Endodermal cell (in vitro differentiated cells): Measurements from ENCODE around the gene ACTRT2. TPM values are rescaled to one million over a fixed set of nuclear protein-coding genes. Genes with fewer than 3 reads are reported as not detected.

Source experiments
- DNase-seq: peaks from one replicate; pipeline ENCODE4 v3.0.0-alpha.2; 2017
- H3K27ac ChIP-seq: 2 replicates; pipeline ENCODE4 v1.5.1; 2013; ENCODE audit warnings: mild to moderate bottlenecking, low read depth, low read length, moderate library complexity
- H3K27me3 ChIP-seq: 2 replicates; pipeline ENCODE4 v1.6.1; 2013; ENCODE audit warnings: mild to moderate bottlenecking, low read length, moderate library complexity; ENCODE audit not compliant: insufficient read depth, control insufficient read depth, poor library complexity, severe bottlenecking
- H3K36me3 ChIP-seq: 2 replicates; pipeline ENCODE4 v1.7.0; 2013; ENCODE audit warnings: mild to moderate bottlenecking, low read length, moderate library complexity; ENCODE audit not compliant: control insufficient read depth, insufficient read depth
- H3K4me1 ChIP-seq: one replicate; pipeline ENCODE4 v1.7.0; 2013; ENCODE audit warnings: low read length; ENCODE audit not compliant: control insufficient read depth, insufficient read depth
- H3K4me3 ChIP-seq: 2 replicates; pipeline ENCODE4 v1.5.1; 2013; ENCODE audit warnings: mild to moderate bottlenecking, low read length, moderate library complexity
- H3K9ac ChIP-seq: 2 replicates; pipeline ENCODE4 v1.6.1; 2013; ENCODE audit warnings: mild to moderate bottlenecking, low read length, moderate library complexity; ENCODE audit not compliant: poor library complexity, severe bottlenecking; ENCODE audit errors: extremely low read depth
- H3K9me3 ChIP-seq: 2 replicates; pipeline ENCODE4 v1.6.1; 2013; ENCODE audit warnings: mild to moderate bottlenecking, low read length, moderate library complexity; ENCODE audit not compliant: control insufficient read depth
- H3K27ac Mint-ChIP-seq: 2 replicates; pipeline ENCODE4 v1.8.0; 2020; ENCODE audit warnings: mixed read lengths
- H3K27me3 Mint-ChIP-seq: 2 replicates; pipeline ENCODE4 v1.8.0; 2021; ENCODE audit warnings: mild to moderate bottlenecking, mixed read lengths; ENCODE audit not compliant: insufficient read depth
- H3K36me3 Mint-ChIP-seq: 2 replicates; pipeline ENCODE4 v1.8.0; 2020; ENCODE audit warnings: low read depth, mixed read lengths
- H3K4me1 Mint-ChIP-seq: 2 replicates; pipeline ENCODE4 v1.8.0; 2020; ENCODE audit warnings: mixed read lengths
- H3K4me3 Mint-ChIP-seq: 2 replicates; pipeline ENCODE4 v1.8.0; 2020; ENCODE audit warnings: mild to moderate bottlenecking, moderate library complexity, mixed read lengths
- H3K9me3 Mint-ChIP-seq: 2 replicates; pipeline ENCODE4 v1.8.0; 2020; ENCODE audit warnings: mild to moderate bottlenecking, mixed read lengths
- WGBS, 2 experiments: methylation state at CpG; one replicate each; pipeline versions ENCODE4 v1.1.5 to v1.1.7; 2013; ENCODE audit warnings: missing lambda C conversion rate in 2 of 2, mixed read lengths in 1 of 2; ENCODE audit not compliant: insufficient coverage in 1 of 2, insufficient read length in 1 of 2; 5-methylcytosine and 5-hydroxymethylcytosine counted together
- total RNA-seq, 2 donors: library from RNA; stranded (reverse); fragmentation: NEBNext Ultra II Directional in 1 of 2; extraction: Animal tissue kit (Norgen Biotek cat#: 25700) in 1 of 2; gene quantifications; 2 replicates in 1 of 2; 3 replicates in 1 of 2; pipeline ENCODE4 v1.2.1, GENCODE V29; 2021
- TF ChIP-seq, protein P1 (sequence below): fragments of 200-600 bp; sonication (generic); conservative IDR thresholded peaks from 2 replicates; pipeline ENCODE4 v1.5.0; 2021; ENCODE audit warnings: antibody characterized with exemption, mild to moderate bottlenecking

ACTRT2 gene
- total RNA-seq, 2 donors from 2014 or later, result not detected

DNA sequence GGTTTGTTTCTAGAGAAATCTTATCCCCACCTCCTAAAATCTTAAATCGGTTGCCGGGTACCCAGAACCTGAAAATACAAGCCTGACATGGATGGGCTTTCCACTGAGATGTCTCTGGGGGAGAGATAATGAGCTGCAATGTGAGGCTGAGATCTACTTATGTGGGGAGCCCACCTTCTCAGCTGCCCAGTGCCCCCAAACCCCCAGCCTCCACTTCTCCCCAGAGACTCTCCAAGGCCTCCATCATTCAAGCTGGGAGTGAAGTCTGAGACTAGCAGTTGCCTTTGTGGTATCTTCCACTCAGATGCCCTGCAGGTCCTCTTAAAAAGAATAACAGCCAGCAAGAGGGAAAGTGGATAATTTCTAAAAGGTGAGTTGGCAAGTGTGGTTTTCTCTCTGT lies 11.7 kb upstream of the ACTRT2 start:
- Histone ChIP-seq H3K4me3 (no peak overlapping the region), H3K27me3 (no peaks in the 10 kb centered on the region), H3K9me3 (peaks cover 31% of the 10 kb centered on the region), H3K4me1 (no peaks in the 10 kb centered on the region), H3K27ac (no peak overlapping the region), H3K9ac (no peak overlapping the region), H3K36me3 (no peaks in the 10 kb centered on the region)
- H3K4me1 Mint-ChIP-seq, result no peaks in the 10 kb centered on the region
- no peak overlapping the region for H3K27ac Mint-ChIP-seq
- no peaks in the 10 kb centered on the region for H3K27me3 Mint-ChIP-seq
- TF ChIP-seq, protein P1, sequence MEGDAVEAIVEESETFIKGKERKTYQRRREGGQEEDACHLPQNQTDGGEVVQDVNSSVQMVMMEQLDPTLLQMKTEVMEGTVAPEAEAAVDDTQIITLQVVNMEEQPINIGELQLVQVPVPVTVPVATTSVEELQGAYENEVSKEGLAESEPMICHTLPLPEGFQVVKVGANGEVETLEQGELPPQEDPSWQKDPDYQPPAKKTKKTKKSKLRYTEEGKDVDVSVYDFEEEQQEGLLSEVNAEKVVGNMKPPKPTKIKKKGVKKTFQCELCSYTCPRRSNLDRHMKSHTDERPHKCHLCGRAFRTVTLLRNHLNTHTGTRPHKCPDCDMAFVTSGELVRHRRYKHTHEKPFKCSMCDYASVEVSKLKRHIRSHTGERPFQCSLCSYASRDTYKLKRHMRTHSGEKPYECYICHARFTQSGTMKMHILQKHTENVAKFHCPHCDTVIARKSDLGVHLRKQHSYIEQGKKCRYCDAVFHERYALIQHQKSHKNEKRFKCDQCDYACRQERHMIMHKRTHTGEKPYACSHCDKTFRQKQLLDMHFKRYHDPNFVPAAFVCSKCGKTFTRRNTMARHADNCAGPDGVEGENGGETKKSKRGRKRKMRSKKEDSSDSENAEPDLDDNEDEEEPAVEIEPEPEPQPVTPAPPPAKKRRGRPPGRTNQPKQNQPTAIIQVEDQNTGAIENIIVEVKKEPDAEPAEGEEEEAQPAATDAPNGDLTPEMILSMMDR, result no peak
- H3K9me3 Mint-ChIP-seq, result peaks cover 80% of the 10 kb centered on the region
- no peaks in the 10 kb centered on the region for H3K36me3 Mint-ChIP-seq
- no peak overlapping the region for H3K4me3 Mint-ChIP-seq
- DNase-seq, result no peak
- WGBS, 2 experiments, result 100% methylated on average over 2 of the region's 2 CpGs; no CpG with 5 or more reads in 1 of the 2 experiments

DNA sequence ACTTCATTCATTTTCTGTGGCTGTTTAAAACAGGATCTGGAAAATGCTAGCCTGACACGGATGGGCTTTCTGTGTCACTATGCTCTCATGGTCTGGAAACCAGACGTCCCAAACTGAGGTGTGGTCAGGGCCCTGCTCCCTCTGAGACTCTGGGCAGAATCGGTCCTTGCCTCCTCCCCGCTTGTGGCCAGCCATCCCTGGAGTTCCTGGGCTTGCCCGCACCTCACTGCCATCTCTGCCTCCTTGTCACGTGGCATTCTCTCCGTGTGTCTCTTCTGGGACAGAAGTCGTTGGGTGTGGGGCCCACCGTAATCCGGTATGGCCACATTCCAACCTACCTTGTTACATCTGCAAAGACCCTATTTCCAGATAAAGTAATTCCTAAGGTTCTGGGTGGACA lies 10.1 kb upstream of the ACTRT2 start:
- H3K27me3 ChIP-seq, result no peaks in the 10 kb centered on the region
- DNase-seq, result no peak
- H3K36me3 ChIP-seq, result no peaks in the 10 kb centered on the region
- no peak overlapping the region for H3K9ac ChIP-seq
- H3K36me3 Mint-ChIP-seq, result no peaks in the 10 kb centered on the region
- no peaks in the 10 kb centered on the region for H3K27me3 Mint-ChIP-seq
- H3K4me1 Mint-ChIP-seq, result no peaks in the 10 kb centered on the region
- no peak overlapping the region for H3K4me3 ChIP-seq
- WGBS, 2 experiments, result 78 to 82% methylated on average over 9 to 10 of the region's 10 CpGs
- no peaks in the 10 kb centered on the region for H3K4me1 ChIP-seq
- H3K27ac Mint-ChIP-seq, result no peak overlapping the region
- peaks cover 78% of the 10 kb centered on the region for H3K9me3 Mint-ChIP-seq
- H3K4me3 Mint-ChIP-seq, result no peak overlapping the region
- H3K27ac ChIP-seq, result no peak overlapping the region
- peaks cover 30% of the 10 kb centered on the region for H3K9me3 ChIP-seq
- TF ChIP-seq, protein P1, result no peak

- 86 to 89% methylated on average over 43 to 46 of the region's 46 CpGs for WGBS, 2 experiments
- H3K27me3 Mint-ChIP-seq, result no peaks in the 10 kb centered on the region
- Histone ChIP-seq H3K4me1 (no peaks in the 10 kb centered on the region), H3K4me3 (no peak overlapping the region), H3K27ac (no peak overlapping the region), H3K36me3 (no peaks in the 10 kb centered on the region), H3K27me3 (no peaks in the 10 kb centered on the region), H3K9ac (no peak overlapping the region), H3K9me3 (peaks cover 23% of the 10 kb centered on the region)
- no peaks in the 10 kb centered on the region for H3K36me3 Mint-ChIP-seq
- H3K9me3 Mint-ChIP-seq, result peaks cover 73% of the 10 kb centered on the region
- no peak overlapping the region for H3K27ac Mint-ChIP-seq
- no peak overlapping the region for H3K4me3 Mint-ChIP-seq
- TF ChIP-seq, protein P1, result no peak
- H3K4me1 Mint-ChIP-seq, result no peaks in the 10 kb centered on the region
- DNase-seq, result no peak
Observed at GRCh38 chr1:3011631-3012455, 9.4 kb upstream of the ACTRT2 start.
